ENCODE measurements around the gene ATP6V0B. TPM values are rescaled to one million over a fixed set of nuclear protein-coding genes. Genes with fewer than 3 reads are reported as not detected.

Gene ATP6V0B
- total RNA-seq, 4 donors from 2014 or later, result 111 to 223 (median 139) TPM

- no peak for DNase-seq (ENCODE audit: low spot score)
- TF ChIP-seq CTCF (IDR thresholded peaks at IDR 0.05), result no peak
- no peak for ATAC-seq (ENCODE audit: low FRiP score)
Measured at GRCh38 chr1:44016890-44017400, 42.2 kb downstream of the ATP6V0B start.

- DNase-seq (ENCODE audit: low spot score) (no peak), ATAC-seq (ENCODE audit: low FRiP score) (no peak)
- no peak for TF ChIP-seq CTCF (IDR thresholded peaks at IDR 0.05)
Measured at GRCh38 chr1:44019466-44019948, 44.7 kb downstream of the ATP6V0B start.

- DNase-seq (ENCODE audit: low spot score), result no peak
- no peak for TF ChIP-seq CTCF (IDR thresholded peaks at IDR 0.05)
- ATAC-seq (ENCODE audit: low FRiP score), result no peak
Measured at GRCh38 chr1:44020464-44020863, 45.7 kb downstream of the ATP6V0B start.

GRCh38 chr1:44021156-44021555 lies 46.4 kb downstream of the ATP6V0B start:
- ATAC-seq (ENCODE audit: low FRiP score) (no peak), DNase-seq (ENCODE audit: low spot score) (no peak)
- no peak for TF ChIP-seq CTCF (IDR thresholded peaks at IDR 0.05)

- ATAC-seq (ENCODE audit: low FRiP score), result no peak
- no peak for TF ChIP-seq CTCF (IDR thresholded peaks at IDR 0.05)
- no peak for DNase-seq (ENCODE audit: low spot score)
Measured at GRCh38 chr1:44021581-44022321, 47.0 kb downstream of the ATP6V0B start.

GRCh38 chr1:44024031-44024902 lies 49.5 kb downstream of the ATP6V0B start:
- ATAC-seq (ENCODE audit: low FRiP score) (no peak), DNase-seq (ENCODE audit: low spot score) (no peak)
- no peak for TF ChIP-seq CTCF (IDR thresholded peaks at IDR 0.05)
